GM12872 (cell line): ENCODE data around the gene FIZ1.

ENCODE experiments used
- CTCF ChIP-seq: IDR thresholded peaks from 3 replicates; pipeline ENCODE4 v1.5.1; 2011; ENCODE audit warnings: low read depth, mild to moderate bottlenecking, low read length, moderate library complexity; ENCODE audit not compliant: insufficient read depth

FIZ1 gene

GRCh38 chr19:55601084-55601483, 1.8 kb upstream of the FIZ1 start:
- TF ChIP-seq CTCF: no peak

GRCh38 chr19:55600662-55601028, 1.3 kb upstream of the FIZ1 start:
- TF ChIP-seq CTCF: no peak

- TF ChIP-seq CTCF: no peak
Observed at GRCh38 chr19:55599842-55600661, 735 bp upstream of the FIZ1 start, which contains the start of gene ZNF524. TSS of gene ZNF524 (plus strand) at chr19:55600288. CDS start at chr19:55602113, 1,825 bp downstream.

GRCh38 chr19:55598719-55599467, 424 bp downstream of the FIZ1 start:
- TF ChIP-seq CTCF: no peak

- TF ChIP-seq CTCF: no peak
Observed at GRCh38 chr19:55598034-55598433, 1.3 kb downstream of the FIZ1 start.

- TF ChIP-seq CTCF: no peak
Observed at GRCh38 chr19:55597501-55597921, 1.8 kb downstream of the FIZ1 start.

- TF ChIP-seq CTCF: no peak
Observed at GRCh38 chr19:55596304-55596703, 3.0 kb downstream of the FIZ1 start.
